A549 treated with CpdA at 1 μM for 4 hours (cell line): ENCODE data around the gene ANP32B. TPM values are rescaled to one million over a fixed set of nuclear protein-coding genes. Genes with fewer than 3 reads are reported as not detected.

Source experiments
- total RNA-seq: library from RNA; stranded (reverse); fragments of 200-300 nt; extraction: Qiagen RNA extraction; gene quantifications from 5 replicates; pipeline ENCODE4 v1.2.3, GENCODE V29; 2022; ENCODE audit warnings: low read depth

The ANP32B gene
- total RNA-seq: 280 to 342 TPM (median 313 TPM) in 5 replicates

DNA sequence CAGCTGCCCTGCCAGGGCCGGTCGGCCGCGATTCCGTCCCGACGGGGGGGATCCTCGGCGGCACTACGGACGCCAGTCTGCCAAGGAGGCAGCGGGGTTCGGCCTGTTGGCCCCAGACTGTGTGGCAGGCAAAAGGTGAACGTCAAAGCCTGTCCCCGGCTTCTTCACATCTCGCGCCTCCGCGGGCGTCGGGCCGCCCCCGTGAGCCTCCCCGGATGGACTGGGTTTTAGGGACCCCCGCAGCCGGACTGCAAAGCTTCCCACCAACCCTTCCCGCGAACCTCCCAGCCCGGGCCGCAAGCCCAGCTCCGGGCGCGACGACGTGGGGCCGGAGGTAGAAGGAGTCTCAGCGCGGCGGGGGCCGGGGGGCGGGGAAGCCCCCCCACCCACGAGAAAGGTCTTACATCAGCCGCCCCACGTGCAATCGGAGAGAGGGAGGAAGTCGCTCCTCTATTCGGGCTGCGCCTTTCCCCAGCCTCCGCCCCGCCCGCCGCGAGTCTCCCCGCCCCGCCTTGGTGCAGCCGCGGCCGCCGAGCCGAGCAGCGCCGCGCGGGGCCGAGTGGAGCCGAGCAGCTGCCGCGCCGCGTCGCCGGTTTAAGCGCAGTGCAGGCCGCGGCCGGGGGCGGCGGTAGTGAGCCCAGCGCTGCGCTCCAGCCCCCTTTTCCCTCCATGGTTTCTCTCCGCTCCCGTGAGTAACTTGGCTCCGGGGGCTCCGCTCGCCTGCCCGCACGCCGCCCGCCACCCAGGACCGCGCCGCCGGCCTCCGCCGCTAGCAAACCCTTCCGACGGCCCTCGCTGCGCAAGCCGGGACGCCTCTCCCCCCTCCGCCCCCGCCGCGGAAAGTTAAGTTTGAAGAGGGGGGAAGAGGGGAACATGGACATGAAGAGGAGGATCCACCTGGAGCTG is at the start of gene ANP32B:
ANP32B (plus strand) TSS at position 659 of the 906 bp plus-strand sequence; CDS start at position 874, 215 bp downstream.

DNA sequence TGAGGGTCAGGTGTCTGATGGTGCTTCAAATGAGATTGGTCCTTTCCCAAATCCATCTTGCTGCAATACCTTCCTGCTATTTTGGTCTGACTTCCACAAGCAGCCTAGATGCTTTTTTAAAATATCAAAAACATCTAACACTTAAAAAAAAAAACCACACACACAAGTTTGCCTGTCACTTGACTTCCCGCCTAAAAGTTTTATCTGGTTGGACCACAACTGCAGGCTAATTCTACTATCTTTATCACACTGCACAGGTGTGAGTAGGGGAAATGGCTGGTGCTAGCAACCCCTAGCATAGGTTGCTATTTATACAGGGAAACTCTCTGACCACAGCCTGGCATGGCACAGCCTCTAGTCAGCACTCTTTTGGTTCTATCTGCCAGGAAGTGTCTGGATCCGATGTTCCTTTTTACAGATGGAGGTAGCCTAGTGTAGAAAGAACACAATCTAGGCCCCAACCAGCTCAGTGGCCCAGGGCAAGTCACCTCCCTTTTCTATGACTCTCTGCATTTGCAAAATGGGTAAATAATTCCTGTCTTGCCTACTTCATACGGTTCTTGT is 45.0 kb upstream of the ANP32B start, which contains the start of gene HEMGN:
HEMGN (minus strand) TSS at position 92 of the 564 bp plus-strand sequence; CDS start at position 56, 36 bp downstream.

DNA sequence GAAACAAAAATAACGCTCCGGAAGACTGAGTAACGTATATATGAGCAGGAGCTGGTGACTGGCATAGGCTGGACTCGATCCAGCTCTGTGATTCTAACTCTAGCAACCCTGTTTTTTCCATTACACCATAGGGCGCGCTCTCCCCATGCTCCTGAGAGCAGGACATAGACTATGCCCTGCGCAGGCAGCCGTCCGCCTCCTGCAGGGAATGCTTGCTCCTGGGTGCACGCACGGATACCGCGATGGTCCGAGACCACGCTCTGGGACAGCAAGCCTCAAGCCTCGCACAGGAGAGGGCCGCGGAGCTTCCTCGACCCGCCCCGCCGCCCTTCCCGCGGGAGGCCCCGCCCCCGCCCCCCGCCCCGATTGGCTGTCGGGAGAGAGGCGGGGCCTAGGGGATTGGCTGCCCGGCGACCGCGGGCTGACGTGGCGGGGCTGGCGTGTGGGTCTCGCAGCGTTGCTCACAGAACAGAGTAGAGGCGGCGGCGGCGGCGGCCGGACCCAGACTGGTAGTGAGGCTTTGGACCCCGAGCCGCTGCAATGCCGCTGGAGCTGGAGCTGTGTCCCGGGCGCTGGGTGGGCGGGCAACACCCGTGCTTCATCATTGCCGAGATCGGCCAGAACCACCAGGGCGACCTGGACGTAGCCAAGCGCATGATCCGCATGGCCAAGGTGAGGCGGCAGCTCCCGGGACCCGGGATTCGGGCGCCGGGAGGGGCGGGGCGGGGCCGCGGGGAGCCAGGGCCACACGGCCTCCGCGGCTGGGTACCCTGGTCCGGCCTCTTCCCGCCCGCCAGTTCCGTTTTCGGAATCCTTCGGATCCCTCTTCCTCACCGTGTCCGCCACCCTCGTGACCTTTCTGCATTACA is 73.4 kb downstream of the ANP32B start, which contains the start of gene NANS:
NANS (plus strand) TSS at position 464 of the 869 bp plus-strand sequence; CDS start at position 541, 77 bp downstream.

Other genes starting within 250 kb of the ANP32B start
- 3.4 to 4.2 TPM (median 3.8 TPM) in 5 replicates for gene FOXE1, start 130.1 kb upstream of the ANP32B start, total RNA-seq
- 11.1 to 16.1 TPM (median 13.1 TPM) in 5 replicates for gene TRMO, start 60.8 kb upstream of the ANP32B start, total RNA-seq
- gene HEMGN, start 45.2 kb upstream of the ANP32B start, total RNA-seq: not detected in 5 replicates
- 59.9 to 74.8 TPM (median 73.3 TPM) in 5 replicates for gene NANS, start 73.4 kb downstream of the ANP32B start, total RNA-seq
- 9.8 to 12.9 TPM (median 11.6 TPM) in 5 replicates for gene TRIM14, start 135.9 kb downstream of the ANP32B start, total RNA-seq
- gene CORO2A, start 209.3 kb downstream of the ANP32B start, total RNA-seq: 0.36 to 0.86 TPM (median 0.59 TPM) in 5 replicates